Measurements from ENCODE around the gene INPP5D.
"Not testable (repeated sequence)": the region's sequence is repeated elsewhere in the genome, so short reads cannot be mapped to it uniquely, and the experiment has no call there.

GRCh38 chr2:233200790-233201189 lies 140.6 kb downstream of the INPP5D start:
- TF ChIP-seq, protein P1, sequence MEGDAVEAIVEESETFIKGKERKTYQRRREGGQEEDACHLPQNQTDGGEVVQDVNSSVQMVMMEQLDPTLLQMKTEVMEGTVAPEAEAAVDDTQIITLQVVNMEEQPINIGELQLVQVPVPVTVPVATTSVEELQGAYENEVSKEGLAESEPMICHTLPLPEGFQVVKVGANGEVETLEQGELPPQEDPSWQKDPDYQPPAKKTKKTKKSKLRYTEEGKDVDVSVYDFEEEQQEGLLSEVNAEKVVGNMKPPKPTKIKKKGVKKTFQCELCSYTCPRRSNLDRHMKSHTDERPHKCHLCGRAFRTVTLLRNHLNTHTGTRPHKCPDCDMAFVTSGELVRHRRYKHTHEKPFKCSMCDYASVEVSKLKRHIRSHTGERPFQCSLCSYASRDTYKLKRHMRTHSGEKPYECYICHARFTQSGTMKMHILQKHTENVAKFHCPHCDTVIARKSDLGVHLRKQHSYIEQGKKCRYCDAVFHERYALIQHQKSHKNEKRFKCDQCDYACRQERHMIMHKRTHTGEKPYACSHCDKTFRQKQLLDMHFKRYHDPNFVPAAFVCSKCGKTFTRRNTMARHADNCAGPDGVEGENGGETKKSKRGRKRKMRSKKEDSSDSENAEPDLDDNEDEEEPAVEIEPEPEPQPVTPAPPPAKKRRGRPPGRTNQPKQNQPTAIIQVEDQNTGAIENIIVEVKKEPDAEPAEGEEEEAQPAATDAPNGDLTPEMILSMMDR (IDR thresholded peaks at IDR 0.05), result not testable (repeated sequence)
- TF ChIP-seq POLR2A (IDR thresholded peaks at IDR 0.05), result not testable (repeated sequence)

Data from testis (tissue), 2 donors.